Measurements from ENCODE around the gene SH3BP4.

SH3BP4 gene

GRCh38 chr2:234999740-235000425 is 48.1 kb downstream of the SH3BP4 start:
- no peak for DNase-seq (ENCODE audit: low spot score)

GRCh38 chr2:235000426-235001236 is 48.8 kb downstream of the SH3BP4 start:
- no peak for DNase-seq (ENCODE audit: low spot score)

- no peak for DNase-seq (ENCODE audit: low spot score)
Observed at GRCh38 chr2:235001237-235002133, 49.7 kb downstream of the SH3BP4 start.

- DNase-seq (ENCODE audit: low spot score) = no peak
Observed at GRCh38 chr2:235002198-235003095, 50.6 kb downstream of the SH3BP4 start.

- DNase-seq (ENCODE audit: low spot score) = no peak
Observed at GRCh38 chr2:235003096-235003775, 51.4 kb downstream of the SH3BP4 start.

- no peak for DNase-seq (ENCODE audit: low spot score)
Observed at GRCh38 chr2:235004329-235004903, 52.6 kb downstream of the SH3BP4 start.

- no peak for DNase-seq (ENCODE audit: low spot score)
Observed at GRCh38 chr2:235005023-235005422, 53.2 kb downstream of the SH3BP4 start.

- DNase-seq (ENCODE audit: low spot score) = no peak
Observed at GRCh38 chr2:235005603-235006259, 53.9 kb downstream of the SH3BP4 start.

- DNase-seq (ENCODE audit: low spot score) = no peak
Observed at GRCh38 chr2:235006461-235006860, 54.6 kb downstream of the SH3BP4 start.

GRCh38 chr2:235006986-235007385 is 55.2 kb downstream of the SH3BP4 start:
- no peak for DNase-seq (ENCODE audit: low spot score)

- DNase-seq (ENCODE audit: low spot score) = no peak
Observed at GRCh38 chr2:235007664-235008457, 56.0 kb downstream of the SH3BP4 start.

- DNase-seq (ENCODE audit: low spot score) = no peak
Observed at GRCh38 chr2:235008584-235009044, 56.8 kb downstream of the SH3BP4 start.

- no peak for DNase-seq (ENCODE audit: low spot score)
Observed at GRCh38 chr2:235009081-235009480, 57.3 kb downstream of the SH3BP4 start.

- DNase-seq (ENCODE audit: low spot score) = no peak
Observed at GRCh38 chr2:235010117-235010714, 58.4 kb downstream of the SH3BP4 start.

- DNase-seq (ENCODE audit: low spot score) = no peak
Observed at GRCh38 chr2:235011607-235011928, 59.8 kb downstream of the SH3BP4 start.

- DNase-seq (ENCODE audit: low spot score) = no peak
Observed at GRCh38 chr2:235011929-235012631, 60.3 kb downstream of the SH3BP4 start.

- DNase-seq (ENCODE audit: low spot score) = no peak
Observed at GRCh38 chr2:235017441-235017840, 65.6 kb downstream of the SH3BP4 start.

GRCh38 chr2:235018838-235019237 is 67.0 kb downstream of the SH3BP4 start:
- no peak for DNase-seq (ENCODE audit: low spot score)
